Tibial artery (tissue), 4 donors: Measurements from ENCODE around the gene SCGB3A2.

Source experiments
- DNase-seq, 2 donors: peaks; one replicate each; pipeline ENCODE4 v3.0.0-alpha.2; 2019
- H3K27ac ChIP-seq, 2 donors: fragments of 200-600 bp; sonication (generic) in 1 of 2; 1 replicate in 1 of 2; 2 replicates in 1 of 2; pipeline ENCODE4 v1.5.1; 2018 to 2019; ENCODE audit warnings: mild to moderate bottlenecking in 1 of 2
- H3K27me3 ChIP-seq, 2 donors: fragments of 200-600 bp; sonication (generic) in 1 of 2; one replicate each; pipeline versions ENCODE4 v1.5.1 to v1.6.0; 2016 to 2019
- H3K36me3 ChIP-seq, 3 donors: fragments of 200-600 bp; sonication (generic) in 2 of 3; one replicate each; pipeline ENCODE4 v1.5.1; 2016 to 2019; ENCODE audit warnings: mild to moderate bottlenecking in 2 of 3
- H3K4me1 ChIP-seq, 4 donors: fragments of 200-600 bp; sonication (generic) in 2 of 4; 1 replicate in 3 of 4; 2 replicates in 1 of 4; pipeline ENCODE4 v1.5.1; 2016 to 2019
- H3K4me3 ChIP-seq, 2 donors: fragments of 200-600 bp; sonication (generic) in 1 of 2; 1 replicate in 1 of 2; 2 replicates in 1 of 2; pipeline ENCODE4 v1.5.1; 2018 to 2019; ENCODE audit warnings: mild to moderate bottlenecking in 2 of 2
- H3K9me3 ChIP-seq, 3 donors: fragments of 200-600 bp; sonication (generic) in 1 of 3; one replicate each; pipeline ENCODE4 v1.5.1; 2016 to 2019
- CTCF ChIP-seq, 2 experiments: fragments of 200-600 bp in 1 of 2; fragments of 450-650 bp in 1 of 2; IDR thresholded peaks; one replicate each; pipeline ENCODE4 v1.5.1; 2017 to 2019; ENCODE audit warnings: antibody characterized with exemption in 2 of 2, mild to moderate bottlenecking in 1 of 2, moderate library complexity in 1 of 2
- intact Hi-C: fragments of 100-400 bp; cut with DNase I; formaldehyde crosslinking; loops from one replicate; pipeline ENCODE4 v1.15.0; 2023; ENCODE audit warnings: low total_unique reads

Gene SCGB3A2

GRCh38 chr5:147836439-147836838 is 42.1 kb upstream of the SCGB3A2 start:
- Histone ChIP-seq H3K9me3 (no peaks in the 10 kb centered on the region), H3K4me1 (no peaks in the 10 kb centered on the region), H3K36me3 (no peaks in the 10 kb centered on the region), H3K27ac (no peak overlapping the region), H3K27me3 (peaks cover 0 to 4% of the 10 kb centered on the region in 2 donors), H3K4me3 (no peak overlapping the region)
- no peak for DNase-seq
- intact Hi-C loops, result no loop called here
- no peak for TF ChIP-seq CTCF (IDR thresholded peaks at IDR 0.05)

GRCh38 chr5:147842869-147843268 is 35.6 kb upstream of the SCGB3A2 start:
- no peak overlapping the region for H3K27ac ChIP-seq
- TF ChIP-seq CTCF (IDR thresholded peaks at IDR 0.05), result no peak
- DNase-seq, result no peak
- no peaks in the 10 kb centered on the region for H3K36me3 ChIP-seq
- H3K9me3 ChIP-seq, result no peaks in the 10 kb centered on the region
- no peaks in the 10 kb centered on the region for H3K27me3 ChIP-seq
- intact Hi-C loops, result no loop called here
- no peak overlapping the region for H3K4me3 ChIP-seq
- H3K4me1 ChIP-seq, result no peaks in the 10 kb centered on the region

GRCh38 chr5:147844846-147845245 is 33.7 kb upstream of the SCGB3A2 start:
- Histone ChIP-seq H3K36me3 (no peaks in the 10 kb centered on the region), H3K27ac (no peak overlapping the region), H3K4me1 (no peaks in the 10 kb centered on the region), H3K27me3 (no peaks in the 10 kb centered on the region), H3K9me3 (no peaks in the 10 kb centered on the region), H3K4me3 (no peak overlapping the region)
- no peak for DNase-seq
- TF ChIP-seq CTCF (IDR thresholded peaks at IDR 0.05), result no peak
- intact Hi-C loops, result no loop called here

GRCh38 chr5:147845618-147846017 is 32.9 kb upstream of the SCGB3A2 start:
- H3K4me3 ChIP-seq, result no peak overlapping the region
- H3K36me3 ChIP-seq, result no peaks in the 10 kb centered on the region
- intact Hi-C loops, result no loop called here
- DNase-seq, result no peak
- TF ChIP-seq CTCF (IDR thresholded peaks at IDR 0.05), result no peak
- H3K4me1 ChIP-seq, result no peaks in the 10 kb centered on the region
- no peak overlapping the region for H3K27ac ChIP-seq
- H3K27me3 ChIP-seq, result no peaks in the 10 kb centered on the region
- no peaks in the 10 kb centered on the region for H3K9me3 ChIP-seq

GRCh38 chr5:147849226-147849625 is 29.3 kb upstream of the SCGB3A2 start:
- no peak overlapping the region for H3K27ac ChIP-seq
- H3K36me3 ChIP-seq, result no peaks in the 10 kb centered on the region
- no peak overlapping the region for H3K4me3 ChIP-seq
- no peak for DNase-seq
- no peaks in the 10 kb centered on the region for H3K4me1 ChIP-seq
- intact Hi-C loops, result no loop called here
- no peaks in the 10 kb centered on the region for H3K27me3 ChIP-seq
- H3K9me3 ChIP-seq, result no peaks in the 10 kb centered on the region
- TF ChIP-seq CTCF (IDR thresholded peaks at IDR 0.05), result no peak

GRCh38 chr5:147851578-147851977 is 26.9 kb upstream of the SCGB3A2 start:
- Histone ChIP-seq H3K36me3 (no peaks in the 10 kb centered on the region), H3K9me3 (no peaks in the 10 kb centered on the region), H3K4me3 (no peak overlapping the region), H3K4me1 (no peaks in the 10 kb centered on the region), H3K27me3 (no peaks in the 10 kb centered on the region), H3K27ac (no peak overlapping the region)
- DNase-seq, result no peak
- intact Hi-C loops, result no loop called here
- no peak for TF ChIP-seq CTCF (IDR thresholded peaks at IDR 0.05)
